Inflammatory macrophage treated with lipopolysaccharide for 1 hour (primary cell): Measurements from ENCODE around the gene DAZL.
"Not testable (repeated sequence)": the region's sequence is repeated elsewhere in the genome, so short reads cannot be mapped to it uniquely, and the experiment has no call there.

ENCODE experiments used
- DNase-seq, 2 donors: peaks; one replicate each; pipeline ENCODE4 v3.0.0-alpha.2; 2020 to 2022

The DAZL gene

GRCh38 chr3:16604887-16605602 lies at the start of gene DAZL:
DAZL (minus strand) TSS chr3:16605423; CDS start chr3:16605205, 218 bp downstream.
- no peak for DNase-seq

- DNase-seq, result no peak
Measured at GRCh38 chr3:16654976-16655375, 49.8 kb upstream of the DAZL start.

GRCh38 chr3:16653712-16654111 lies 48.5 kb upstream of the DAZL start:
- no peak for DNase-seq

GRCh38 chr3:16647668-16648067 lies 42.4 kb upstream of the DAZL start:
- no peak for DNase-seq

- no peak for DNase-seq
Measured at GRCh38 chr3:16639806-16640205, 34.6 kb upstream of the DAZL start.

- DNase-seq, result no peak
Measured at GRCh38 chr3:16633948-16634347, 28.7 kb upstream of the DAZL start.

GRCh38 chr3:16632395-16632794 lies 27.2 kb upstream of the DAZL start:
- no peak for DNase-seq

GRCh38 chr3:16618721-16619120 lies 13.5 kb upstream of the DAZL start:
- no peak for DNase-seq

- not testable (repeated sequence) for DNase-seq
Measured at GRCh38 chr3:16617155-16617554, 11.9 kb upstream of the DAZL start.

- no peak for DNase-seq
Measured at GRCh38 chr3:16616083-16616482, 10.9 kb upstream of the DAZL start.

- DNase-seq, result peak; percentile 18 to 41
Measured at GRCh38 chr3:16614033-16615031, 9.1 kb upstream of the DAZL start.

GRCh38 chr3:16609927-16610580 lies 4.8 kb upstream of the DAZL start:
- DNase-seq, result no peak

- no peak for DNase-seq
Measured at GRCh38 chr3:16608816-16609215, 3.6 kb upstream of the DAZL start.

GRCh38 chr3:16607718-16608117 lies 2.5 kb upstream of the DAZL start:
- no peak for DNase-seq

- DNase-seq, result no peak
Measured at GRCh38 chr3:16606398-16606797, 1.2 kb upstream of the DAZL start.

GRCh38 chr3:16605966-16606365 lies 743 bp upstream of the DAZL start:
- DNase-seq, result no peak

- no peak for DNase-seq
Measured at GRCh38 chr3:16604433-16604832, 790 bp downstream of the DAZL start.

- no peak for DNase-seq
Measured at GRCh38 chr3:16601537-16602005, 3.7 kb downstream of the DAZL start.

GRCh38 chr3:16600780-16601536 lies 4.3 kb downstream of the DAZL start:
- peak; percentile 45 to 89 for DNase-seq

- DNase-seq, result no peak
Measured at GRCh38 chr3:16599694-16600093, 5.5 kb downstream of the DAZL start.

- no peak for DNase-seq
Measured at GRCh38 chr3:16596352-16597032, 8.7 kb downstream of the DAZL start.

- no peak for DNase-seq
Measured at GRCh38 chr3:16595778-16596177, 9.4 kb downstream of the DAZL start.
